GM21717 (cell line): ENCODE measurements around the gene SUMO1.

Source experiments
- ATAC-seq: cut with Tn5 transposase; IDR thresholded peaks from one replicate; pipeline ENCODE4 v1.9.1; 2021; ENCODE audit warnings: mild to moderate bottlenecking, moderate library complexity; ENCODE audit not compliant: unreplicated experiment

The SUMO1 gene

GRCh38 chr2:202201220-202202160 lies 36.9 kb downstream of the SUMO1 start:
- ATAC-seq: no peak

GRCh38 chr2:202196727-202197126 lies 41.7 kb downstream of the SUMO1 start:
- ATAC-seq: no peak

- ATAC-seq: no peak
Observed at GRCh38 chr2:202194418-202194817, 44.0 kb downstream of the SUMO1 start.

- no peak for ATAC-seq
Observed at GRCh38 chr2:202193881-202194353, 44.5 kb downstream of the SUMO1 start.

- no peak for ATAC-seq
Observed at GRCh38 chr2:202193305-202193704, 45.1 kb downstream of the SUMO1 start.

- no peak for ATAC-seq
Observed at GRCh38 chr2:202187570-202187969, 50.8 kb downstream of the SUMO1 start.

GRCh38 chr2:202186641-202187202 lies 51.7 kb downstream of the SUMO1 start:
- ATAC-seq: no peak

- ATAC-seq: no peak
Observed at GRCh38 chr2:202185156-202185555, 53.2 kb downstream of the SUMO1 start.

GRCh38 chr2:202184557-202184956 lies 53.8 kb downstream of the SUMO1 start:
- no peak for ATAC-seq

GRCh38 chr2:202178346-202178958 lies 59.9 kb downstream of the SUMO1 start:
- ATAC-seq: no peak

GRCh38 chr2:202172439-202173211 lies 65.8 kb downstream of the SUMO1 start:
- peak; percentile 76 for ATAC-seq

- no peak for ATAC-seq
Observed at GRCh38 chr2:202171241-202171825, 67.1 kb downstream of the SUMO1 start.

- ATAC-seq: no peak
Observed at GRCh38 chr2:202169832-202170424, 68.5 kb downstream of the SUMO1 start.

GRCh38 chr2:202169131-202169530 lies 69.3 kb downstream of the SUMO1 start:
- no peak for ATAC-seq

GRCh38 chr2:202165945-202166344 lies 72.5 kb downstream of the SUMO1 start:
- no peak for ATAC-seq

GRCh38 chr2:202165208-202165607 lies 73.2 kb downstream of the SUMO1 start:
- no peak for ATAC-seq

- no peak for ATAC-seq
Observed at GRCh38 chr2:202164411-202164810, 74.0 kb downstream of the SUMO1 start.

- no peak for ATAC-seq
Observed at GRCh38 chr2:202161151-202161835, 77.1 kb downstream of the SUMO1 start.

- ATAC-seq: no peak
Observed at GRCh38 chr2:202158796-202159195, 79.6 kb downstream of the SUMO1 start.
